ENCODE measurements around the gene UNC13A.

Gene UNC13A

GRCh38 chr19:17721111-17721628 is 33.0 kb upstream of the UNC13A start:
- in situ Hi-C loops (cut with HindIII; ENCODE audit: low sequenced_read_pairs), result no loop called here
- no peak overlapping the region for H3K4me3 ChIP-seq (ENCODE audit: low read depth, low read length)
- DNase-seq (ENCODE audit: low read depth), result no peak
- TF ChIP-seq CTCF (IDR thresholded peaks at IDR 0.05; ENCODE audit: low read depth, low read length, missing control alignments), result no peak

- TF ChIP-seq CTCF (IDR thresholded peaks at IDR 0.05; ENCODE audit: low read depth, low read length, missing control alignments), result no peak
- H3K4me3 ChIP-seq (ENCODE audit: low read depth, low read length), result peak overlapping the region; percentile 91
- in situ Hi-C loops (cut with HindIII; ENCODE audit: low sequenced_read_pairs), result no loop called here
- DNase-seq (ENCODE audit: low read depth), result no peak
Measured at GRCh38 chr19:17720440-17720839, 32.3 kb upstream of the UNC13A start.

GRCh38 chr19:17719730-17720400 is 31.7 kb upstream of the UNC13A start:
- no peak for DNase-seq (ENCODE audit: low read depth)
- in situ Hi-C loops (cut with HindIII; ENCODE audit: low sequenced_read_pairs), result loop anchor here (10.0 kb wide), 1 partner anchor 115 kb away; no protein-coding TSS in a partner anchor
- no peak for TF ChIP-seq CTCF (IDR thresholded peaks at IDR 0.05; ENCODE audit: low read depth, low read length, missing control alignments)
- peak overlapping the region; percentile 91 for H3K4me3 ChIP-seq (ENCODE audit: low read depth, low read length)

GRCh38 chr19:17718947-17719711 is 31.0 kb upstream of the UNC13A start, which contains the start of gene MAP1S:
Gene MAP1S (plus strand): TSS chr19:17719480. CDS start chr19:17719503, 23 bp downstream.
- in situ Hi-C loops (cut with HindIII; ENCODE audit: low sequenced_read_pairs), result loop anchor here (10.0 kb wide), 1 partner anchor 116 kb away; no protein-coding TSS in a partner anchor
- no peak for TF ChIP-seq CTCF (IDR thresholded peaks at IDR 0.05; ENCODE audit: low read depth, low read length, missing control alignments)

GRCh38 chr19:17718550-17718946 is 30.4 kb upstream of the UNC13A start:
- DNase-seq (ENCODE audit: low read depth), result no peak
- no peak for TF ChIP-seq CTCF (IDR thresholded peaks at IDR 0.05; ENCODE audit: low read depth, low read length, missing control alignments)
- in situ Hi-C loops (cut with HindIII; ENCODE audit: low sequenced_read_pairs), result loop anchor here (10.0 kb wide), 1 partner anchor 116 kb away; no protein-coding TSS in a partner anchor
- H3K4me3 ChIP-seq (ENCODE audit: low read depth, low read length), result no peak overlapping the region

More at GRCh38 chr19:17718947-17719711, 31.0 kb upstream of the UNC13A start, which contains the start of gene MAP1S:
- no peak for DNase-seq (ENCODE audit: low read depth)
- H3K4me3 ChIP-seq (ENCODE audit: low read depth, low read length), result peak within 1 kb of the TSS; percentile 91

GRCh38 chr19:17716309-17716929 is 28.3 kb upstream of the UNC13A start:
- peak; percentile 29 for TF ChIP-seq CTCF (IDR thresholded peaks at IDR 0.05; ENCODE audit: low read depth, low read length, missing control alignments)
- no peak for DNase-seq (ENCODE audit: low read depth)
- in situ Hi-C loops (cut with HindIII; ENCODE audit: low sequenced_read_pairs), result loop anchor here (10.0 kb wide), 1 partner anchor 118 kb away; no protein-coding TSS in a partner anchor
- H3K4me3 ChIP-seq (ENCODE audit: low read depth, low read length), result no peak overlapping the region

Data from astrocyte of the cerebellum (primary cell).